Loucy (cell line): Measurements from ENCODE around the gene SCRN3.
A peak's percentile ranks its signal among the peaks of the same experiment; 100 is the strongest.
"Not testable (repeated sequence)": the region's sequence is repeated elsewhere in the genome, so short reads cannot be mapped to it uniquely, and the experiment has no call there.

ENCODE experiments used
- H2AFZ ChIP-seq: fragments of 200-600 bp; sonication (generic); 2 replicates; pipeline ENCODE4 v1.6.0; 2016; ENCODE audit warnings: antibody characterized with exemption, mild to moderate bottlenecking, low read length, moderate library complexity
- H3F3A ChIP-seq: fragments of 200-600 bp; 2 replicates; pipeline ENCODE4 v1.6.0; 2016; ENCODE audit warnings: antibody characterized with exemption, low read depth, mild to moderate bottlenecking
- H3K27me3 ChIP-seq: fragments of 200-600 bp; sonication (generic); 2 replicates; pipeline ENCODE4 v1.6.1; 2014; ENCODE audit warnings: low read length, mild to moderate bottlenecking; ENCODE audit not compliant: insufficient read depth, poor library complexity, severe bottlenecking
- H3K36me3 ChIP-seq: fragments of 200-600 bp; sonication (generic); 2 replicates; pipeline ENCODE4 v1.6.1; 2016; ENCODE audit warnings: low read length; ENCODE audit not compliant: insufficient read depth
- H3K4me1 ChIP-seq: fragments of 200-600 bp; sonication (generic); 2 replicates; pipeline ENCODE4 v1.5.1; 2014; ENCODE audit warnings: low read length, mild to moderate bottlenecking; ENCODE audit not compliant: insufficient read depth, poor library complexity, severe bottlenecking
- H3K4me2 ChIP-seq: fragments of 200-600 bp; sonication (generic); 2 replicates; pipeline ENCODE4 v1.6.0; 2014; ENCODE audit warnings: antibody characterized with exemption, low read length, low read depth, mild to moderate bottlenecking; ENCODE audit not compliant: poor library complexity, severe bottlenecking
- H3K4me3 ChIP-seq: fragments of 200-600 bp; sonication (generic); 2 replicates; pipeline ENCODE4 v1.5.1; 2014; ENCODE audit warnings: low read length, mild to moderate bottlenecking, mixed read lengths; ENCODE audit not compliant: poor library complexity, severe bottlenecking
- H3K79me2 ChIP-seq: fragments of 200-600 bp; sonication (generic); 2 replicates; pipeline ENCODE4 v1.6.1; 2014; ENCODE audit warnings: low read length; ENCODE audit not compliant: insufficient read depth
- H3K9ac ChIP-seq: fragments of 200-600 bp; sonication (generic); 2 replicates; pipeline ENCODE4 v1.6.0; 2014; ENCODE audit warnings: mild to moderate bottlenecking, low read depth, low read length, moderate library complexity; ENCODE audit not compliant: poor library complexity, severe bottlenecking
- H3K9me2 ChIP-seq: fragments of 200-600 bp; sonication (generic); replicated peaks from 2 replicates; pipeline ENCODE4 v1.6.1; 2016; ENCODE audit warnings: low read depth, low read length, mixed read lengths
- H3K9me3 ChIP-seq: fragments of 200-600 bp; sonication (generic); 2 replicates; pipeline ENCODE4 v1.6.1; 2014; ENCODE audit warnings: mild to moderate bottlenecking, antibody characterized with exemption, low read length, low read depth; ENCODE audit not compliant: insufficient read depth
- H4K20me1 ChIP-seq: fragments of 200-600 bp; sonication (generic); 2 replicates; pipeline ENCODE4 v1.6.0; 2014; ENCODE audit warnings: antibody characterized with exemption, low read length, mild to moderate bottlenecking; ENCODE audit not compliant: insufficient read depth, poor library complexity, severe bottlenecking
- CTCF ChIP-seq: fragments of 200-600 bp; sonication (generic); conservative IDR thresholded peaks from 2 replicates; pipeline ENCODE4 v1.5.1; 2014; ENCODE audit warnings: mild to moderate bottlenecking, antibody characterized with exemption, low read length
- EZH2phosphoT487 ChIP-seq: fragments of 200-600 bp; IDR thresholded peaks from 2 replicates; pipeline ENCODE4 v1.6.1; 2018; ENCODE audit warnings: antibody characterized with exemption, mild to moderate bottlenecking, moderate library complexity, borderline replicate concordance

The SCRN3 gene

GRCh38 chr2:174389542-174389941 is 6.0 kb upstream of the SCRN3 start:
- Histone ChIP-seq H3F3A (no peaks in the 10 kb centered on the region), H3K27me3 (no peaks in the 10 kb centered on the region), H3K79me2 (peaks cover 46% of the 10 kb centered on the region), H4K20me1 (peaks cover 24% of the 10 kb centered on the region), H2AFZ (no peak overlapping the region), H3K36me3 (peaks cover 21% of the 10 kb centered on the region; the same call in 1 of the 2 replicates), H3K4me1 (peaks cover 21% of the 10 kb centered on the region), H3K9me2 (no peaks in the 10 kb centered on the region), H3K4me2 (no peak overlapping the region), H3K4me3 (no peak overlapping the region), H3K9me3 (no peaks in the 10 kb centered on the region), H3K9ac (no peak overlapping the region)
- TF ChIP-seq EZH2phosphoT487 (no peak), CTCF (no peak)

- H3K79me2 ChIP-seq, result peaks cover 54% of the 10 kb centered on the region
- H4K20me1 ChIP-seq, result peaks cover 27% of the 10 kb centered on the region
- H3F3A ChIP-seq, H3K4me2 ChIP-seq, H2AFZ ChIP-seq, H3K4me3 ChIP-seq, H3K9me3 ChIP-seq, H3K9ac ChIP-seq, H3K27me3 ChIP-seq, H3K9me2 ChIP-seq: not testable (repeated sequence)
- peaks cover 24% of the 10 kb centered on the region for H3K4me1 ChIP-seq
- H3K36me3 ChIP-seq, result peaks cover 14% of the 10 kb centered on the region; the same call in 1 of the 2 replicates
These were observed 5.2 kb upstream of the SCRN3 start for GRCh38 chr2:174390303-174390702.

GRCh38 chr2:174392706-174393105 is 2.8 kb upstream of the SCRN3 start:
- H3K4me3 ChIP-seq, result peak overlapping the region; percentile 47
- H3K4me2 ChIP-seq, result peak overlapping the region; percentile 88
- peaks cover 27% of the 10 kb centered on the region for H4K20me1 ChIP-seq
- H3K9me3 ChIP-seq, result no peaks in the 10 kb centered on the region
- H2AFZ ChIP-seq, result no peak overlapping the region
- H3K9me2 ChIP-seq, result no peaks in the 10 kb centered on the region
- peaks cover 55% of the 10 kb centered on the region for H3K79me2 ChIP-seq
- H3K9ac ChIP-seq, result no peak overlapping the region
- H3F3A ChIP-seq, result no peaks in the 10 kb centered on the region
- no peak for TF ChIP-seq EZH2phosphoT487
- no peak for TF ChIP-seq CTCF
- peaks cover 32% of the 10 kb centered on the region for H3K4me1 ChIP-seq
- H3K36me3 ChIP-seq, result no peaks in the 10 kb centered on the region
- no peaks in the 10 kb centered on the region for H3K27me3 ChIP-seq

- Histone ChIP-seq H3K36me3 (no peaks in the 10 kb centered on the region), H3K27me3 (no peaks in the 10 kb centered on the region), H3K9me2 (no peaks in the 10 kb centered on the region), H3K9me3 (no peaks in the 10 kb centered on the region), H2AFZ (peak overlapping the region; percentile 94), H3K4me2 (peak overlapping the region; percentile 88), H3K9ac (peak overlapping the region; percentile 85), H3K79me2 (peaks cover 42% of the 10 kb centered on the region), H3K4me1 (peaks cover 38% of the 10 kb centered on the region), H4K20me1 (peaks cover 27% of the 10 kb centered on the region), H3F3A (no peaks in the 10 kb centered on the region), H3K4me3 (peak overlapping the region; percentile 96)
- TF ChIP-seq EZH2phosphoT487 (no peak), CTCF (no peak)
These were observed 570 bp downstream of the SCRN3 start for GRCh38 chr2:174395969-174396630.
